ENCODE results near the gene MAPK8IP3. TPM values are rescaled to one million over a fixed set of nuclear protein-coding genes. Genes with fewer than 3 reads are reported as not detected.

The MAPK8IP3 gene
- total and polyA plus RNA-seq, 9 of the 15 experiments (the other 6 are each of a cell fraction or from before 2014, with no cell fraction given): 0.17 to 58.7 (median 16.7) TPM

- TF ChIP-seq CUX1 (CRISPR knock-in tag; IDR thresholded peaks at IDR 0.05) (no peak), TARDBP (IDR thresholded peaks at IDR 0.05) (no peak), ZNF449 (CRISPR knock-in tag; IDR thresholded peaks at IDR 0.05) (no peak), ATF2 (CRISPR knock-in tag; IDR thresholded peaks at IDR 0.05) (no peak), FOXJ2 (tag; IDR thresholded peaks at IDR 0.05) (0 out of 2 replicates have a peak, but pooled peaks have one; percentile 35), TRIM24 (IDR thresholded peaks at IDR 0.05) (peak in 1 of 2 experiments; percentile 97; a peak in 2 of 4 replicates), NCOR1 (IDR thresholded peaks at IDR 0.05) (no peak), NFATC3 (IDR thresholded peaks at IDR 0.05) (no peak), CSDE1 (IDR thresholded peaks at IDR 0.05) (no peak; a peak in 1 of 4 replicates), ZNF124 (CRISPR knock-in tag; IDR thresholded peaks at IDR 0.05) (no peak), ZNF699 (CRISPR knock-in tag; IDR thresholded peaks at IDR 0.05; ENCODE audit: insufficient replicate concordance) (no peak), NR4A1 (CRISPR knock-in tag; IDR thresholded peaks at IDR 0.05) (peak; percentile 59; the same call in 1 of the 2 replicates), NR4A1 (tag; IDR thresholded peaks at IDR 0.05) (0 out of 2 replicates have a peak, but pooled peaks have one; percentile 51), TCF15 (CRISPR knock-in tag; IDR thresholded peaks at IDR 0.05) (no peak), ZNF695 (CRISPR knock-in tag; IDR thresholded peaks at IDR 0.05) (no peak), PML (IDR thresholded peaks at IDR 0.05; ENCODE audit: low read length) (peak; percentile 76), KDM5B (IDR thresholded peaks at IDR 0.05; ENCODE audit: insufficient replicate concordance, low read depth, low read length) (peak; percentile 82), MTA3 (IDR thresholded peaks at IDR 0.05; ENCODE audit: borderline replicate concordance) (peak; percentile 56; the same call in 1 of the 2 replicates), RBM34 (IDR thresholded peaks at IDR 0.05; ENCODE audit: borderline replicate concordance, insufficient read depth, low read length) (no peak)
Measured at GRCh38 chr16:1772908-1773702, 67.1 kb downstream of the MAPK8IP3 start, which contains the start of gene MRPS34 (continued).
